Endothelial cell of umbilical vein (primary cell): ENCODE measurements around the gene SLC1A6. TPM values are rescaled to one million over a fixed set of nuclear protein-coding genes. Genes with fewer than 3 reads are reported as not detected.

ENCODE experiments used
- BruUV-seq: library from RNA; stranded (reverse); fragments of 400-500 nt; replicated peaks from 2 replicates; lab custom pipeline; 2021; lab: Mats Ljungman, UMichigan
- CTCF ChIA-PET: fragments of 300-600, 350-600 bp; sonication (Branson Sonifier 250); formaldehyde crosslinking; loops from one replicate; lab custom pipeline; 2021; ENCODE audit warnings: antibody characterized with exemption, inconsistent platforms; lab: Charles Lee
- POLR2A ChIA-PET: fragments of 300-600, 350-600 bp; sonication (Branson Sonifier 250); formaldehyde crosslinking; loops from one replicate; lab custom pipeline; 2021; ENCODE audit warnings: antibody characterized with exemption, inconsistent platforms; lab: Charles Lee
- DNase-seq: peaks from one replicate; pipeline ENCODE4 v3.0.0-alpha.2; 2011; ENCODE audit warnings: low read depth, low spot score
- FAIRE-seq: peaks from 2 replicates; lab custom pipeline; 2011; peaks lifted over from hg19 to GRCh38; lab: Jason Lieb, UNC
- H2AFZ ChIP-seq: 2 replicates; pipeline ENCODE4 v1.6.0; 2012; ENCODE audit warnings: low read depth, low read length, control low read depth, inconsistent platforms
- H3K27ac ChIP-seq: 2 replicates; pipeline ENCODE4 v1.5.1; 2011; ENCODE audit warnings: low read depth, mild to moderate bottlenecking, control low read depth, low read length, moderate library complexity; ENCODE audit not compliant: insufficient read depth
- H3K27me3 ChIP-seq, 2 experiments: 2 replicates each; pipeline versions ENCODE4 v1.6.0 to v1.6.1; 2011; ENCODE audit warnings: low read length in 2 of 2, mixed read lengths in 1 of 2; ENCODE audit not compliant: control insufficient read depth in 2 of 2, insufficient read depth in 2 of 2
- H3K36me3 ChIP-seq, 2 experiments: 2 replicates in 1 of 2; 3 replicates in 1 of 2; pipeline ENCODE4 v1.5.1; 2011; ENCODE audit warnings: low read length in 2 of 2, mild to moderate bottlenecking in 1 of 2, moderate library complexity in 1 of 2; ENCODE audit not compliant: control insufficient read depth in 2 of 2, insufficient read depth in 2 of 2; ENCODE audit errors: extremely low read depth in 1 of 2
- H3K4me1 ChIP-seq: 3 replicates; pipeline ENCODE4 v1.5.1; 2011; ENCODE audit warnings: mild to moderate bottlenecking, low read length; ENCODE audit not compliant: control insufficient read depth, insufficient read depth; ENCODE audit errors: extremely low read depth
- H3K4me2 ChIP-seq: 2 replicates; pipeline ENCODE4 v1.6.1; 2011; ENCODE audit warnings: low read length, control low read depth, mixed read lengths; ENCODE audit not compliant: insufficient read depth
- H3K4me3 ChIP-seq, 3 experiments: fragments of 200-600 bp in 1 of 3; sonication (generic), shearing (Covaris generic) in 1 of 3; replicated peaks in 1 of 3; 2 replicates each; pipeline ENCODE4 v1.5.1; 2011 to 2016; ENCODE audit warnings: control low read depth in 3 of 3, low read length in 3 of 3, mild to moderate bottlenecking in 2 of 3, inconsistent platforms in 1 of 3, low read depth in 1 of 3, moderate library complexity in 1 of 3; ENCODE audit not compliant: insufficient read depth in 1 of 3
- H3K79me2 ChIP-seq: 2 replicates; pipeline ENCODE4 v1.6.0; 2012; ENCODE audit warnings: low read length, inconsistent platforms; ENCODE audit not compliant: control insufficient read depth, insufficient read depth
- H3K9ac ChIP-seq: replicated peaks from 2 replicates; pipeline ENCODE3; 2011; ENCODE audit warnings: low read length, control low read depth; ENCODE audit not compliant: insufficient read depth; ENCODE audit errors: extremely low read depth
- H3K9me1 ChIP-seq: replicated peaks from 3 replicates; pipeline ENCODE4 v1.6.0; 2011; ENCODE audit warnings: mild to moderate bottlenecking, low read length; ENCODE audit not compliant: control insufficient read depth, insufficient read depth; ENCODE audit errors: extremely low read depth
- H3K9me3 ChIP-seq: replicated peaks from 2 replicates; pipeline ENCODE4 v1.5.1; 2012; ENCODE audit warnings: low read length, inconsistent platforms; ENCODE audit not compliant: control insufficient read depth, insufficient read depth
- H4K20me1 ChIP-seq: replicated peaks from 2 replicates; pipeline ENCODE3; 2011; ENCODE audit warnings: mild to moderate bottlenecking, low read length; ENCODE audit not compliant: control insufficient read depth, insufficient read depth; ENCODE audit errors: extremely low read depth
- EZH2 ChIP-seq: IDR thresholded peaks from 2 replicates; pipeline ENCODE4 v1.6.1; 2012; ENCODE audit warnings: borderline replicate concordance, low read depth, mild to moderate bottlenecking, moderate library complexity, low read length, inconsistent platforms; ENCODE audit not compliant: severe bottlenecking
- FOS ChIP-seq: IDR thresholded peaks from 2 replicates; pipeline ENCODE4 v1.6.1; 2011; ENCODE audit warnings: mild to moderate bottlenecking, low read length, moderate library complexity, borderline replicate concordance; ENCODE audit not compliant: insufficient read depth
- GATA2 ChIP-seq: IDR thresholded peaks from 2 replicates; pipeline ENCODE4 v1.7.0; 2011; ENCODE audit warnings: low read depth, mild to moderate bottlenecking, moderate library complexity, mixed read lengths, low read length; ENCODE audit not compliant: insufficient read length, insufficient read depth
- JUN ChIP-seq: IDR thresholded peaks from 2 replicates; pipeline ENCODE4 v1.6.1; 2011; ENCODE audit warnings: borderline replicate concordance, low read depth; ENCODE audit not compliant: insufficient read length, insufficient read depth
- MYC ChIP-seq: IDR thresholded peaks from one replicate; pipeline ENCODE4 v1.6.1; 2011; ENCODE audit warnings: mild to moderate bottlenecking, low read depth, low read length
- POLR2A ChIP-seq: IDR thresholded peaks from 2 replicates; pipeline ENCODE4 v1.6.1; 2012; ENCODE audit warnings: low read depth, mild to moderate bottlenecking, control low read depth, low read length
- POLR2AphosphoS5 ChIP-seq: IDR thresholded peaks from 2 replicates; pipeline ENCODE4 v1.6.1; 2012; ENCODE audit warnings: low read depth, mild to moderate bottlenecking, control low read depth, low read length, moderate library complexity; ENCODE audit not compliant: insufficient read depth
- dilution Hi-C: fragments of 300-500 bp; cut with MboI; formaldehyde crosslinking; loops from one replicate; pipeline ENCODE4 v1.15.0; 2019; ENCODE audit warnings: low sequenced_read_pairs; ENCODE audit not compliant: extremely low pct_ligation_motif_present
- intact Hi-C: fragments of 100-400 bp; cut with micrococcal nuclease; formaldehyde crosslinking; loops from one replicate; pipeline ENCODE4 v1.10.0; 2022
- polyA plus RNA-seq, 4 experiments: library from polyadenylated mRNA; depleted of rRNA in 3 of 4; stranded (reverse) in 3 of 4; unstranded in 1 of 4; fragments of >200 nt; gene quantifications; 2 replicates each; pipeline versions ENCODE4 v1.2.1 to v1.2.3, GENCODE V29; 2011 to 2012; ENCODE audit warnings: missing spikeins in 1 of 4
- total RNA-seq: library from RNA; stranded (reverse); gene quantifications from 2 replicates; pipeline ENCODE4 v1.2.3, GENCODE V29; 2021
- TF ChIP-seq, protein P1 (sequence below): IDR thresholded peaks from 2 replicates; pipeline ENCODE4 v1.6.1; 2011; ENCODE audit not compliant: insufficient read depth, insufficient read length
- TF ChIP-seq, protein P2 (sequence below), 2 donors: IDR thresholded peaks; 1 replicate in 1 of 2; 2 replicates in 1 of 2; pipeline ENCODE4 v1.5.1; 2011; ENCODE audit warnings: low read length in 2 of 2, mild to moderate bottlenecking in 2 of 2, moderate library complexity in 2 of 2, control low read depth in 1 of 2, inconsistent platforms in 1 of 2, low read depth in 1 of 2; ENCODE audit not compliant: insufficient read depth in 1 of 2; ENCODE audit errors: extremely low read depth in 1 of 2

SLC1A6 gene
- total and polyA plus RNA-seq, 2 donors (not counting 3 experiments of a cell fraction or from before 2014, with no cell fraction given): not detected

DNA sequence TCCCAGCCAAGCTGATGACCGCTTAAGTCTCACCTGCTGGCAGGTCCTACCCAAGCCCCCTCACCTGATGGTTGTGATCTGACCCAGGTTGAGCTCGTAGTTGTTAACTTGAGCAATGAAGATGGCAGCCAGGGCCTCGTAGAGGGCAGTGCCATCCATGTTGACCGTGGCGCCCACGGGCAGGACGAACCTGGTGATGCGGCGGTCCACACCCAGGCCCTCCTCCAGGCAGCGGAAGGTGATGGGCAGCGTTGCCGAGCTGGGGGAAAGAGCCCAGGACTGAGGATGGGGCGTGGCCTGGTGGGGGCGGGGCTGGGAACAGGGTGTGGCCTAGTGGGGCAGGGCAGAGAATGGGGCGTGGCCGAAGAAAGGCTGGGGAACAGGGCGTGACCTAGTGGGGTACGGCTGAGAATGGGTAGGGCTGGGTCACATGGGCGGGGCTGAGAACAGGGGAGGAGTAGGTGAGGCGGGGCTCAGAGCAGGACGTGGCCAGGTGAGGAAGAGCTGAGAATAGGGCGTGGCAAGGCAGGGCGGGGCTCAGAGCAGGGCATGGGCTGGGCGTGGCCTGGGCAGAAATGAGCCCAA lies 25.5 kb downstream of the SLC1A6 start:
- no peaks in the 10 kb centered on the region for H3K4me1 ChIP-seq
- POLR2A ChIA-PET: no interaction called here
- no peaks in the 10 kb centered on the region for H3K9me1 ChIP-seq
- no peaks in the 10 kb centered on the region for H3K9me3 ChIP-seq
- dilution Hi-C loops: no loop called here
- H3K9ac ChIP-seq: no peak overlapping the region
- TF ChIP-seq GATA2 (no peak), POLR2A (no peak), MYC (no peak), EZH2 (no peak), FOS (no peak), JUN (no peak), POLR2AphosphoS5 (no peak)
- TF ChIP-seq, protein P1, sequence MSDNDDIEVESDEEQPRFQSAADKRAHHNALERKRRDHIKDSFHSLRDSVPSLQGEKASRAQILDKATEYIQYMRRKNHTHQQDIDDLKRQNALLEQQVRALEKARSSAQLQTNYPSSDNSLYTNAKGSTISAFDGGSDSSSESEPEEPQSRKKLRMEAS: no peak
- TF ChIP-seq, protein P2, sequence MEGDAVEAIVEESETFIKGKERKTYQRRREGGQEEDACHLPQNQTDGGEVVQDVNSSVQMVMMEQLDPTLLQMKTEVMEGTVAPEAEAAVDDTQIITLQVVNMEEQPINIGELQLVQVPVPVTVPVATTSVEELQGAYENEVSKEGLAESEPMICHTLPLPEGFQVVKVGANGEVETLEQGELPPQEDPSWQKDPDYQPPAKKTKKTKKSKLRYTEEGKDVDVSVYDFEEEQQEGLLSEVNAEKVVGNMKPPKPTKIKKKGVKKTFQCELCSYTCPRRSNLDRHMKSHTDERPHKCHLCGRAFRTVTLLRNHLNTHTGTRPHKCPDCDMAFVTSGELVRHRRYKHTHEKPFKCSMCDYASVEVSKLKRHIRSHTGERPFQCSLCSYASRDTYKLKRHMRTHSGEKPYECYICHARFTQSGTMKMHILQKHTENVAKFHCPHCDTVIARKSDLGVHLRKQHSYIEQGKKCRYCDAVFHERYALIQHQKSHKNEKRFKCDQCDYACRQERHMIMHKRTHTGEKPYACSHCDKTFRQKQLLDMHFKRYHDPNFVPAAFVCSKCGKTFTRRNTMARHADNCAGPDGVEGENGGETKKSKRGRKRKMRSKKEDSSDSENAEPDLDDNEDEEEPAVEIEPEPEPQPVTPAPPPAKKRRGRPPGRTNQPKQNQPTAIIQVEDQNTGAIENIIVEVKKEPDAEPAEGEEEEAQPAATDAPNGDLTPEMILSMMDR (IDR thresholded peaks at IDR 0.05; ENCODE audit: extremely low read depth in 1 of 2, insufficient read depth in 1 of 2, low read depth in 1 of 2, low read length in 2 of 2): no peak
- no peak overlapping the region for H3K4me3 ChIP-seq
- intact Hi-C loops: no loop called here
- DNase-seq (no peak), FAIRE-seq (no peak)
- no peaks in the 10 kb centered on the region for H3K36me3 ChIP-seq
- H3K27me3 ChIP-seq: no peaks in the 10 kb centered on the region
- H4K20me1 ChIP-seq: no peaks in the 10 kb centered on the region
- BruUV-seq: no TSS peak
- H2AFZ ChIP-seq: no peak overlapping the region
- no peaks in the 10 kb centered on the region for H3K79me2 ChIP-seq
- no peak overlapping the region for H3K4me2 ChIP-seq
- no peak overlapping the region for H3K27ac ChIP-seq
- CTCF ChIA-PET: no interaction called here
